Mesothelial cell of epicardium (in vitro differentiated cells): ENCODE measurements around the gene BRD2. TPM values are rescaled to one million over a fixed set of nuclear protein-coding genes. Genes with fewer than 3 reads are reported as not detected.

Experiments used
- DNase-seq, 2 experiments: peaks; one replicate each; pipeline ENCODE4 v3.0.0; 2021; ENCODE audit warnings: low spot score in 2 of 2; ENCODE audit not compliant: unreplicated experiment in 2 of 2
- H3K27ac Mint-ChIP-seq: 2 replicates; pipeline ENCODE4 v1.8.0; 2021; ENCODE audit warnings: mixed read lengths
- H3K27me3 Mint-ChIP-seq: 2 replicates; pipeline ENCODE4 v1.8.0; 2021; ENCODE audit warnings: low read depth, mixed read lengths
- H3K36me3 Mint-ChIP-seq: 2 replicates; pipeline ENCODE4 v1.8.0; 2021; ENCODE audit warnings: mixed read lengths
- H3K4me1 Mint-ChIP-seq: 2 replicates; pipeline ENCODE4 v1.8.0; 2021; ENCODE audit warnings: mixed read lengths
- H3K4me3 Mint-ChIP-seq: 2 replicates; pipeline ENCODE4 v1.8.0; 2021; ENCODE audit warnings: mild to moderate bottlenecking, moderate library complexity, mixed read lengths
- H3K9me3 Mint-ChIP-seq: 2 replicates; pipeline ENCODE4 v1.8.0; 2021; ENCODE audit warnings: mixed read lengths
- total RNA-seq: library from RNA; stranded (reverse); gene quantifications from 3 replicates; pipeline ENCODE4 v1.2.1, GENCODE V29; 2021
- TF ChIP-seq, protein P1 (sequence below): fragments of 200-600 bp; sonication (generic); IDR thresholded peaks from one replicate; pipeline ENCODE4 v1.5.0; 2021; ENCODE audit warnings: antibody characterized with exemption; ENCODE audit not compliant: unreplicated experiment

Gene BRD2
- 235 to 261 TPM (median 246 TPM) in 3 replicates for total RNA-seq

DNA sequence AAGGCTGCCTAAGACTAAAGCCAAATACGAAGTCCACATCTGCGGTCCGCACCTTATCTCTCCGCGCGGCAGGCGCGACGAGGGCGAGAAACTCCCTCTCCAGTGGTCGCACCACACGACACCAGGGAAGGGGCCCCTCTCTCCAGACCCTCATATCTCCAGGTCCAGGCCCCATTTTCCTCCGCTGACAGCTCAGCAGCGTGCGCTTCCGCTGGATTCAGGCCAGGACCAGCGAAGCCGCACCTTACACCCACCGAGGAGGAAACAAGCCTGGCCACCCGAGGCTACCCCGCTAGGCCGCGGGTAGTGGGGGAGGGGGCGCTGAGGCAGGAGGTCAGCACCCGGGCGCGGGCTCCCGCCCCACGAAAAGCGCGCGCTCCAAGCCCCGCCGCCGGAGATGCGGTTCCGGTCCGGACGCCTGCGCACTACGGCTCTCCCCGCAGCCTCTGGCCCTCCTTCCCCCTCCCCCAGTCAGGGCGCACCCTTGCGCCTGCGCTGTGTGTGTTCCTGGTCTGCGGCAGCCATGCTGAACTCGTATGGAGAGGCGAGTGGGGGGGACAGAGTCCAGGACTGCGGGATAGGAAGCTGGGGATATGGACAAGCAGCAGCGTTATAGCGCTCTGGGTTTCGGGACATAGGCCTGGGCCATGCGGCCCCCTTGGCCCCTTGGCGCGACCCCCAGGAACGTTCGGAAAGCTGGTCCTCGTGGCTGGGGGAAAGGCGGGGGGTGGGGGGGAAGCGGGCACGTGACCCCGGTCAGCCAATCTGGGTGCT, at the start of gene BRD2:
Gene BRD2, plus strand, starts transcription at position 502 of the 774 bp plus-strand sequence. CDS start 4,305 bp downstream, outside the sequence.
- TF ChIP-seq, protein P1, sequence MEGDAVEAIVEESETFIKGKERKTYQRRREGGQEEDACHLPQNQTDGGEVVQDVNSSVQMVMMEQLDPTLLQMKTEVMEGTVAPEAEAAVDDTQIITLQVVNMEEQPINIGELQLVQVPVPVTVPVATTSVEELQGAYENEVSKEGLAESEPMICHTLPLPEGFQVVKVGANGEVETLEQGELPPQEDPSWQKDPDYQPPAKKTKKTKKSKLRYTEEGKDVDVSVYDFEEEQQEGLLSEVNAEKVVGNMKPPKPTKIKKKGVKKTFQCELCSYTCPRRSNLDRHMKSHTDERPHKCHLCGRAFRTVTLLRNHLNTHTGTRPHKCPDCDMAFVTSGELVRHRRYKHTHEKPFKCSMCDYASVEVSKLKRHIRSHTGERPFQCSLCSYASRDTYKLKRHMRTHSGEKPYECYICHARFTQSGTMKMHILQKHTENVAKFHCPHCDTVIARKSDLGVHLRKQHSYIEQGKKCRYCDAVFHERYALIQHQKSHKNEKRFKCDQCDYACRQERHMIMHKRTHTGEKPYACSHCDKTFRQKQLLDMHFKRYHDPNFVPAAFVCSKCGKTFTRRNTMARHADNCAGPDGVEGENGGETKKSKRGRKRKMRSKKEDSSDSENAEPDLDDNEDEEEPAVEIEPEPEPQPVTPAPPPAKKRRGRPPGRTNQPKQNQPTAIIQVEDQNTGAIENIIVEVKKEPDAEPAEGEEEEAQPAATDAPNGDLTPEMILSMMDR: no peak
- peaks cover 33% of the 10 kb centered on the region for H3K4me1 Mint-ChIP-seq
- H3K36me3 Mint-ChIP-seq: peaks cover 10% of the 10 kb centered on the region
- H3K27me3 Mint-ChIP-seq: no peaks in the 10 kb centered on the region
- peak within 1 kb of the TSS; percentile 91 for H3K4me3 Mint-ChIP-seq
- H3K9me3 Mint-ChIP-seq: no peaks in the 10 kb centered on the region
- DNase-seq: peak; percentile 94 to 95
- peak within 1 kb of the TSS; percentile 100 for H3K27ac Mint-ChIP-seq

DNA sequence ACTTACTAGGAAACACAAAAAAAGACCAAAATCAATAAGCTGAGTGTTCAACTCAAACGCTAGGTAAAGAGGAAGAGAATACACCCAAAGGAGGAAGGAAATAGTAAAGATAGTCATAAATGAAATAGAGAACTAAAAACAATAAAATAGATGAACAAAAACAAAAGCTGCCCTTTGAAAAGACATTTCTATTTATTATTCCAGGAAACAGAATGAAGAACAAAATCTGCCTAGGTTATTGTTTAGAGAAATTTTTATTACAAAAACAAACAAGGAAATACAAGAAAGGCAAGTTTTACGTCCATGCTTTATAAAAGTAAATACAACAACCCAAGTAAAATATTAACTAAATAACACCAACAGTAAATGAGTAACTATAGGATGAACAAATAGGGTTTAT, 47.7 kb upstream of the BRD2 start:
- Mint-ChIP-seq H3K27ac (no peak overlapping the region), H3K27me3 (peaks cover 53% of the 10 kb centered on the region), H3K9me3 (no peaks in the 10 kb centered on the region), H3K4me3 (no peak overlapping the region), H3K36me3 (no peaks in the 10 kb centered on the region), H3K4me1 (no peaks in the 10 kb centered on the region)
- no peak for DNase-seq
- TF ChIP-seq, protein P1: no peak

DNA sequence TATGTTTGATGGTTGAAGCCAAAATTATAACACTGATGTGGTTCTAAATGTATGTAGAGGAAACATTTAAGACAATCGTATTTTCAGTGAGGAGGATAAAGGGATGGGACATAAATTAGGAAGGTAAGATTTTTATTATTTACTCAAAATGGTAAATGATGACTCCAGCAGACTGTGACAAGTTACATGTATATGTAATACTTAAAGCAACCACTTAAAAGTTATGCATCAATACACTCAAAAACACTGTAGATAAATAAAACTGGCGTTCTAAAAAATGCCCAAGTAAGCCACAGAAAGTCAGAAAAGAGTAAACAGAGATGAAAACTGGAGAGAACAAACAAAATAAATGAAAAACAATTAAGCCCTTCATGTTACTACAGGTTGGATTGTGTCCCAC, 46.3 kb upstream of the BRD2 start:
- DNase-seq: no peak
- Mint-ChIP-seq H3K4me1 (no peaks in the 10 kb centered on the region), H3K4me3 (no peak overlapping the region), H3K36me3 (no peaks in the 10 kb centered on the region), H3K9me3 (no peaks in the 10 kb centered on the region), H3K27me3 (peaks cover 45% of the 10 kb centered on the region), H3K27ac (no peak overlapping the region)
- TF ChIP-seq, protein P1: no peak

DNA sequence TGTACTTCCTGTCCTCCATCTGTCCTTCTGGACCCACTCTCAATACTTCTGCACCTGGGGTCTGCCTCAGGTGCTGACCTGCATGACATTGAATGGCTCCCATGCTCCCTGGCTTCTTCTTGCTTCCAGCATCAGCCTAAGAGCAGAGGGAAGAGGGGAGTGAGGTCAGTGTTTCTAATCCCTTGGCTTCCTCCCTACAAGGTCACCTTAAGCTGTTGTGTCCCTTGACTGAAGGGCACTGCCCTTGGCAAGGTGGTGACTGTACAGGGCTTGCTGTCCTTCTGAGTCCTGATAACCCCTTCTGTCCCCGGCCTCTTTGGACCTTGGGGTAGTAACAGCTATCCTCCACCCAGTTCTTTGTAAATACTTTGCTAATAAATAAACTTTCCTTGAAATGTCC, 37.2 kb upstream of the BRD2 start:
- no peaks in the 10 kb centered on the region for H3K9me3 Mint-ChIP-seq
- TF ChIP-seq, protein P1: no peak
- DNase-seq: no peak
- H3K27ac Mint-ChIP-seq: no peak overlapping the region
- H3K36me3 Mint-ChIP-seq: no peaks in the 10 kb centered on the region
- peaks cover 68% of the 10 kb centered on the region for H3K27me3 Mint-ChIP-seq
- no peak overlapping the region for H3K4me3 Mint-ChIP-seq
- H3K4me1 Mint-ChIP-seq: no peaks in the 10 kb centered on the region

DNA sequence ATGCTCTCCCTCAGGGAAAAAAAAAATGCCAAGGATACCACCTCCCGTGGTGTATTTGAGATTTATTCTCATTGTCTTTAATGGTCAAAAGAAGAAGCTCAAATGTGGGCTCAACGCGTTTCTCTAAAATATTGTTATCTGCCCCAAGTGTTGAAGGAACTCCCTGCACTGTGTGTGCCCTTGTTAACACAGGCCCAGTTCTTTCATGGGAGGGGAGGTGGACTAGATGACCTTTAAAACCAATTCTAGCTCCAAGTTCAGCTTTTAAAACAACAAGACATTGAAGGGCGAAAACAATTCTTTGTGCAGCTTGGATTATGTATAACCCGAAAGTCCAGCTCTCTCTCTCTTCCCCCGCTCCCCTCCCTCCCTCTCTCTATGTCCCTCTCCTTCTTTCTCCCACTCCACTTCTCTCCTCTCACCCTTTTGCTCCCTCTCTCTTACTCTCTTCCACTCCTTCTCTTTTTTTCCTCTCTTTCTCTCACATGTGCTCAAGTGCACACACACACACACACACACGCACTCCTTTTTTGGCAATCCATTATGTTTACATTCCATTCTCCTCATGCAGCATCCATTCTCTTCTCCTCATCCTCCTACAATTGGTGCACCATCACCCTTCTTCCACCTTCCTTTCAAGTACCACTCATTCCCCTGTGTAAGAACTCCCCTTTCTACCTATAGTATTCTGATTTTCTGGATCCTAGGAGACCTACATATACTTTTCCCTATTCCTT, 36.1 kb upstream of the BRD2 start:
- TF ChIP-seq, protein P1: no peak
- H3K27ac Mint-ChIP-seq: no peak overlapping the region
- H3K4me3 Mint-ChIP-seq: no peak overlapping the region
- H3K27me3 Mint-ChIP-seq: peaks cover 77% of the 10 kb centered on the region
- no peak for DNase-seq
- H3K4me1 Mint-ChIP-seq: no peaks in the 10 kb centered on the region
- H3K36me3 Mint-ChIP-seq: no peaks in the 10 kb centered on the region
- H3K9me3 Mint-ChIP-seq: no peaks in the 10 kb centered on the region
